ENCODE data around the gene JAML. TPM values are rescaled to one million over a fixed set of nuclear protein-coding genes. Genes with fewer than 3 reads are reported as not detected.

Gene JAML
- total RNA-seq, 1 donor = not detected

DNA sequence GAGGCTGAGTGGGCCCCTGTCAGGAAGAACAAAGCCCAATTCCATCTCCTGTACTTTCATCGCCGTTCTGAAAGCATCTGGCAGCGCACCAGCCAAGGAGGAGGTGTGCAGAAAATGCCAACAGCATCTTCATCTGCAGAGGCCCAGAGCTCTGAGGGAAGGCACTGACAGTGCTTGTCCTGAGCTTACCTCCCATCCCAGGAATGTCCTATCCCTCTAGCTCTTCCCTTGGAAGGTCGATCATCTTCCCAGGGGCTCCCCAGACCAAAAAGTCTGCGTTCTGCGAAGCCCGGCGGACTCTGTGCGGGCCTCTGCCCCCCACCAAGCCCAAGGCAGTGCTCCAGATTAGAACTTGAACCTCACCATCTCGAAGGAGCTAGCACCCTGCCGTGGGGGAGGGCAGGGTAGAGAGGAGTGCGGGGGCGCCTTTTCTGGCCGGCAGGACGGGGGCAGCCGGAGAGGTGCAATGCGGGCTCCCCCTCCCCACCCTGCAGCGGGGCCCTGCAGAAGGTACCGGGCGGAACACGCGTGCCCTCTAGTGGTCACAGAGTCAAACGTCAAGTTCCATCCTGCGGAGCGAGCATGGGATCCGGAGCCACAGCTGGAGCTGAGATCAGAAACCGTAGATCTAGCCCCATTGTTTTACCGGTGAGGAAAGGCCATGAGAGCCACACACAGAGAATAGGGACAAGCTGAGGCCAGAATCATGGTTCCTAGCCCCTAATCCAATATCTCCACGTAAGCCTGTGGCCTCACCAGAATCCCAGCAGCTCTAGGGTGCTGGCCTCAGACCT, 53.3 kb downstream of the JAML start:
- DNase-seq (ENCODE audit: low read depth) = peak; percentile 42
- H3K4me3 ChIP-seq (ENCODE audit: low read depth, low read length) = no peak overlapping the region
- TF ChIP-seq, protein P1, sequence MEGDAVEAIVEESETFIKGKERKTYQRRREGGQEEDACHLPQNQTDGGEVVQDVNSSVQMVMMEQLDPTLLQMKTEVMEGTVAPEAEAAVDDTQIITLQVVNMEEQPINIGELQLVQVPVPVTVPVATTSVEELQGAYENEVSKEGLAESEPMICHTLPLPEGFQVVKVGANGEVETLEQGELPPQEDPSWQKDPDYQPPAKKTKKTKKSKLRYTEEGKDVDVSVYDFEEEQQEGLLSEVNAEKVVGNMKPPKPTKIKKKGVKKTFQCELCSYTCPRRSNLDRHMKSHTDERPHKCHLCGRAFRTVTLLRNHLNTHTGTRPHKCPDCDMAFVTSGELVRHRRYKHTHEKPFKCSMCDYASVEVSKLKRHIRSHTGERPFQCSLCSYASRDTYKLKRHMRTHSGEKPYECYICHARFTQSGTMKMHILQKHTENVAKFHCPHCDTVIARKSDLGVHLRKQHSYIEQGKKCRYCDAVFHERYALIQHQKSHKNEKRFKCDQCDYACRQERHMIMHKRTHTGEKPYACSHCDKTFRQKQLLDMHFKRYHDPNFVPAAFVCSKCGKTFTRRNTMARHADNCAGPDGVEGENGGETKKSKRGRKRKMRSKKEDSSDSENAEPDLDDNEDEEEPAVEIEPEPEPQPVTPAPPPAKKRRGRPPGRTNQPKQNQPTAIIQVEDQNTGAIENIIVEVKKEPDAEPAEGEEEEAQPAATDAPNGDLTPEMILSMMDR (IDR thresholded peaks at IDR 0.05; ENCODE audit: insufficient read depth, low read depth, low read length) = peak; percentile 86

DNA sequence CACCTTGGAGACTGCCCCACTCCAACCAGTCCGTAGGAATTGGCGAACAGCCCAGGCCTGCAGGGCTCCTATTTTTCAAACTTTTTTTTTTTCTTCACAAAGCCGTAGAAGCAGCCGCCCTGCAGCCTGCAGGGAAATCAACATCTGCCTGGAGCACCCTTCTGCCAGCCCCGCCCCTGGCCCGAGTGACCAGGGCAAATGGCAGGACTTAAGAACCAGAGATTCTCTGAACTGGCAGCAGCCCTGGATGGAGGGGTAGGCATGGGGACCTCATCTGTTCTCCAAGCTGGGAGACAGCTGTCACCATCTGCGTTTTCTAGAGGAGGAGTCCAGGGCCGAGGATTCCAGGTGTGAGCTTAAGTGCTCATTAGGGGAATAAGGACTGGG, 53.9 kb downstream of the JAML start:
- TF ChIP-seq, protein P1 (IDR thresholded peaks at IDR 0.05; ENCODE audit: insufficient read depth, low read depth, low read length) = no peak
- no peak overlapping the region for H3K4me3 ChIP-seq (ENCODE audit: low read depth, low read length)
- DNase-seq (ENCODE audit: low read depth) = no peak

GRCh38 chr11:118170231-118170630, 54.6 kb downstream of the JAML start:
- no peak for DNase-seq (ENCODE audit: low read depth)
- TF ChIP-seq, protein P1 (IDR thresholded peaks at IDR 0.05; ENCODE audit: insufficient read depth, low read depth, low read length) = no peak

GRCh38 chr11:118169300-118170140, 55.3 kb downstream of the JAML start:
- TF ChIP-seq, protein P1 (IDR thresholded peaks at IDR 0.05; ENCODE audit: insufficient read depth, low read depth, low read length) = no peak
- DNase-seq (ENCODE audit: low read depth) = no peak
- no peak overlapping the region for H3K4me3 ChIP-seq (ENCODE audit: low read depth, low read length)

More at GRCh38 chr11:118170231-118170630, 54.6 kb downstream of the JAML start:
- H3K4me3 ChIP-seq (ENCODE audit: low read depth, low read length) = no peak overlapping the region

DNA sequence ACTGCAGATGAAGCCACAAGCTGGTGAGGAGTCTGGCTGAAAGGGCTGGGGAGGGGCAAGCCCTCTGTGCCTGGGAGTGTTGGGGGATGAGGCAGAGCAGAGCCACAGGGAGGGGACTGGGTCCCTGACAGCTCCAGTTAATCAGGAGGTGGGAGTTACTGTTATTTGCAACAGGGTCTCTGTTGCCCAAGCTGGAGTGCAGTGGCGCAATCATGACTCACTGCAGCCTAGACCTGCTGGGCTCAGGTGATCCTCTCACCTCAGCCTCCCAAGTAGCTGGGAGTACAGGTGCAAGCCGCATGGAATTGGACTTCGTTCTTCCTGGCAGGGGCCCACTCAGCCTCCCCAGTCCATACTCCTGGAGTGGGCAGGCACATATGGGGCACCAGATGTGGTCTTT, 56.1 kb downstream of the JAML start:
- DNase-seq (ENCODE audit: low read depth) = no peak
- TF ChIP-seq, protein P1 (IDR thresholded peaks at IDR 0.05; ENCODE audit: insufficient read depth, low read depth, low read length) = no peak
- H3K4me3 ChIP-seq (ENCODE audit: low read depth, low read length) = no peak overlapping the region

DNA sequence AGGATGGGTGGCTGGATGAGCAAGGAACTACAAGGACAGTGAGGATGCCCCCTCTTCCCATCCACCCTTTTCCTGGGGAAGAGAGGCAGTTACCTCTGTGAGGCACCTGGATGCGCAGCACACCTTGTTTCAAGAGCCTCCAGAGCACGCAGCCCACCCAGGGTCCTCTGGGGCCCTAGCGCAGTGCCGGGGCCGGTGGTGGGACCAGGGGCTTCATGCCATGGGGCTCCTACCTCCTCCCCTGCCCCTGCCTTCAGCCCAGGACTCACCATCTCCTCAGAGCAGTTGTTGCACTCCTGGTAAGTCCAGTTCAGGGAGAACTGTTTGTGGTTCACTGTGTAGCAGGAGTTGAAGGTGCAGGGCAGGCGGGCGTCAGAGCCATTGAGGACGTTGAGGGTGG, 56.5 kb downstream of the JAML start:
- no peak overlapping the region for H3K4me3 ChIP-seq (ENCODE audit: low read depth, low read length)
- no peak for DNase-seq (ENCODE audit: low read depth)
- TF ChIP-seq, protein P1 (IDR thresholded peaks at IDR 0.05; ENCODE audit: insufficient read depth, low read depth, low read length) = no peak

Data from fibroblast of villous mesenchyme (primary cell).